ENCODE data around the gene HLCS. TPM values are rescaled to one million over a fixed set of nuclear protein-coding genes. Genes with fewer than 3 reads are reported as not detected.

The HLCS gene
- total and polyA plus RNA-seq, 2 experiments from 2014 or later: 12.4 to 20.1 TPM

- Histone ChIP-seq H3K4me3 (no peak overlapping the region), H3K27ac (no peak overlapping the region), H3K4me1 (ENCODE audit: low read depth) (no peaks in the 10 kb centered on the region), H3K27me3 (no peaks in the 10 kb centered on the region), H3K36me3 (no peaks in the 10 kb centered on the region), H3K9me3 (ENCODE audit: low read depth) (no peaks in the 10 kb centered on the region)
- no peak for TF ChIP-seq CTCF (IDR thresholded peaks at IDR 0.05; ENCODE audit: low read depth, low read length)
- DNase-seq (ENCODE audit: low read depth in 1 of 2, low spot score in 1 of 2): no peak
Observed at GRCh38 chr21:36849461-36850105, 116.9 kb downstream of the HLCS start.

- no peaks in the 10 kb centered on the region for H3K9me3 ChIP-seq (ENCODE audit: low read depth)
- H3K4me3 ChIP-seq: no peak overlapping the region
- no peak overlapping the region for H3K27ac ChIP-seq
- no peaks in the 10 kb centered on the region for H3K27me3 ChIP-seq
- TF ChIP-seq CTCF (IDR thresholded peaks at IDR 0.05; ENCODE audit: low read depth, low read length): no peak
- no peak for DNase-seq (ENCODE audit: low read depth in 1 of 2, low spot score in 1 of 2)
- H3K36me3 ChIP-seq: no peaks in the 10 kb centered on the region
- H3K4me1 ChIP-seq (ENCODE audit: low read depth): no peaks in the 10 kb centered on the region
Observed at GRCh38 chr21:36848730-36849274, 117.7 kb downstream of the HLCS start.

- DNase-seq (ENCODE audit: low read depth in 1 of 2, low spot score in 1 of 2): peak in 1 of 2 donors; percentile 58
- Histone ChIP-seq H3K4me3 (no peak overlapping the region), H3K4me1 (ENCODE audit: low read depth) (no peaks in the 10 kb centered on the region), H3K9me3 (ENCODE audit: low read depth) (no peaks in the 10 kb centered on the region), H3K27ac (no peak overlapping the region), H3K27me3 (no peaks in the 10 kb centered on the region), H3K36me3 (no peaks in the 10 kb centered on the region)
- no peak for TF ChIP-seq CTCF (IDR thresholded peaks at IDR 0.05; ENCODE audit: low read depth, low read length)
Observed at GRCh38 chr21:36847189-36847588, 119.3 kb downstream of the HLCS start.

- H3K4me1 ChIP-seq (ENCODE audit: low read depth): no peaks in the 10 kb centered on the region
- no peaks in the 10 kb centered on the region for H3K9me3 ChIP-seq (ENCODE audit: low read depth)
- H3K4me3 ChIP-seq: no peak overlapping the region
- no peak for TF ChIP-seq CTCF (IDR thresholded peaks at IDR 0.05; ENCODE audit: low read depth, low read length)
- no peak overlapping the region for H3K27ac ChIP-seq
- DNase-seq (ENCODE audit: low read depth in 1 of 2, low spot score in 1 of 2): no peak
- no peaks in the 10 kb centered on the region for H3K36me3 ChIP-seq
- H3K27me3 ChIP-seq: no peaks in the 10 kb centered on the region
Observed at GRCh38 chr21:36846631-36847030, 119.8 kb downstream of the HLCS start.

GRCh38 chr21:36845790-36846189 lies 120.7 kb downstream of the HLCS start:
- no peak for TF ChIP-seq CTCF (IDR thresholded peaks at IDR 0.05; ENCODE audit: low read depth, low read length)
- Histone ChIP-seq H3K27me3 (no peaks in the 10 kb centered on the region), H3K36me3 (no peaks in the 10 kb centered on the region), H3K4me3 (no peak overlapping the region), H3K27ac (no peak overlapping the region), H3K9me3 (ENCODE audit: low read depth) (no peaks in the 10 kb centered on the region), H3K4me1 (ENCODE audit: low read depth) (no peaks in the 10 kb centered on the region)
- DNase-seq (ENCODE audit: low read depth in 1 of 2, low spot score in 1 of 2): no peak
